Endothelial cell of umbilical vein (primary cell): ENCODE measurements around the gene PROX1. TPM values are rescaled to one million over a fixed set of nuclear protein-coding genes. Genes with fewer than 3 reads are reported as not detected.

Source experiments
- BruUV-seq: library from RNA; stranded (reverse); fragments of 400-500 nt; replicated peaks from 2 replicates; lab custom pipeline; 2021; lab: Mats Ljungman, UMichigan
- CTCF ChIA-PET: fragments of 300-600, 350-600 bp; sonication (Branson Sonifier 250); formaldehyde crosslinking; loops from one replicate; lab custom pipeline; 2021; ENCODE audit warnings: antibody characterized with exemption, inconsistent platforms; lab: Charles Lee
- POLR2A ChIA-PET: fragments of 300-600, 350-600 bp; sonication (Branson Sonifier 250); formaldehyde crosslinking; loops from one replicate; lab custom pipeline; 2021; ENCODE audit warnings: antibody characterized with exemption, inconsistent platforms; lab: Charles Lee
- DNase-seq: peaks from one replicate; pipeline ENCODE4 v3.0.0-alpha.2; 2011; ENCODE audit warnings: low read depth, low spot score
- FAIRE-seq: peaks from 2 replicates; lab custom pipeline; 2011; peaks lifted over from hg19 to GRCh38; lab: Jason Lieb, UNC
- H2AFZ ChIP-seq: 2 replicates; pipeline ENCODE4 v1.6.0; 2012; ENCODE audit warnings: low read depth, low read length, control low read depth, inconsistent platforms
- H3K27ac ChIP-seq: 2 replicates; pipeline ENCODE4 v1.5.1; 2011; ENCODE audit warnings: low read depth, mild to moderate bottlenecking, control low read depth, low read length, moderate library complexity; ENCODE audit not compliant: insufficient read depth
- H3K27me3 ChIP-seq, 2 experiments: 2 replicates each; pipeline versions ENCODE4 v1.6.0 to v1.6.1; 2011; ENCODE audit warnings: low read length in 2 of 2, mixed read lengths in 1 of 2; ENCODE audit not compliant: control insufficient read depth in 2 of 2, insufficient read depth in 2 of 2
- H3K36me3 ChIP-seq, 2 experiments: 2 replicates in 1 of 2; 3 replicates in 1 of 2; pipeline ENCODE4 v1.5.1; 2011; ENCODE audit warnings: low read length in 2 of 2, mild to moderate bottlenecking in 1 of 2, moderate library complexity in 1 of 2; ENCODE audit not compliant: control insufficient read depth in 2 of 2, insufficient read depth in 2 of 2; ENCODE audit errors: extremely low read depth in 1 of 2
- H3K4me1 ChIP-seq: 3 replicates; pipeline ENCODE4 v1.5.1; 2011; ENCODE audit warnings: mild to moderate bottlenecking, low read length; ENCODE audit not compliant: control insufficient read depth, insufficient read depth; ENCODE audit errors: extremely low read depth
- H3K4me2 ChIP-seq: 2 replicates; pipeline ENCODE4 v1.6.1; 2011; ENCODE audit warnings: low read length, control low read depth, mixed read lengths; ENCODE audit not compliant: insufficient read depth
- H3K4me3 ChIP-seq, 3 experiments: fragments of 200-600 bp in 1 of 3; sonication (generic), shearing (Covaris generic) in 1 of 3; replicated peaks in 1 of 3; 2 replicates each; pipeline ENCODE4 v1.5.1; 2011 to 2016; ENCODE audit warnings: control low read depth in 3 of 3, low read length in 3 of 3, mild to moderate bottlenecking in 2 of 3, inconsistent platforms in 1 of 3, low read depth in 1 of 3, moderate library complexity in 1 of 3; ENCODE audit not compliant: insufficient read depth in 1 of 3
- H3K79me2 ChIP-seq: 2 replicates; pipeline ENCODE4 v1.6.0; 2012; ENCODE audit warnings: low read length, inconsistent platforms; ENCODE audit not compliant: control insufficient read depth, insufficient read depth
- H3K9ac ChIP-seq: replicated peaks from 2 replicates; pipeline ENCODE3; 2011; ENCODE audit warnings: low read length, control low read depth; ENCODE audit not compliant: insufficient read depth; ENCODE audit errors: extremely low read depth
- H3K9me1 ChIP-seq: replicated peaks from 3 replicates; pipeline ENCODE4 v1.6.0; 2011; ENCODE audit warnings: mild to moderate bottlenecking, low read length; ENCODE audit not compliant: control insufficient read depth, insufficient read depth; ENCODE audit errors: extremely low read depth
- H3K9me3 ChIP-seq: replicated peaks from 2 replicates; pipeline ENCODE4 v1.5.1; 2012; ENCODE audit warnings: low read length, inconsistent platforms; ENCODE audit not compliant: control insufficient read depth, insufficient read depth
- H4K20me1 ChIP-seq: replicated peaks from 2 replicates; pipeline ENCODE3; 2011; ENCODE audit warnings: mild to moderate bottlenecking, low read length; ENCODE audit not compliant: control insufficient read depth, insufficient read depth; ENCODE audit errors: extremely low read depth
- EZH2 ChIP-seq: IDR thresholded peaks from 2 replicates; pipeline ENCODE4 v1.6.1; 2012; ENCODE audit warnings: borderline replicate concordance, low read depth, mild to moderate bottlenecking, moderate library complexity, low read length, inconsistent platforms; ENCODE audit not compliant: severe bottlenecking
- FOS ChIP-seq: IDR thresholded peaks from 2 replicates; pipeline ENCODE4 v1.6.1; 2011; ENCODE audit warnings: mild to moderate bottlenecking, low read length, moderate library complexity, borderline replicate concordance; ENCODE audit not compliant: insufficient read depth
- GATA2 ChIP-seq: IDR thresholded peaks from 2 replicates; pipeline ENCODE4 v1.7.0; 2011; ENCODE audit warnings: low read depth, mild to moderate bottlenecking, moderate library complexity, mixed read lengths, low read length; ENCODE audit not compliant: insufficient read length, insufficient read depth
- JUN ChIP-seq: IDR thresholded peaks from 2 replicates; pipeline ENCODE4 v1.6.1; 2011; ENCODE audit warnings: borderline replicate concordance, low read depth; ENCODE audit not compliant: insufficient read length, insufficient read depth
- MYC ChIP-seq: IDR thresholded peaks from one replicate; pipeline ENCODE4 v1.6.1; 2011; ENCODE audit warnings: mild to moderate bottlenecking, low read depth, low read length
- POLR2A ChIP-seq: IDR thresholded peaks from 2 replicates; pipeline ENCODE4 v1.6.1; 2012; ENCODE audit warnings: low read depth, mild to moderate bottlenecking, control low read depth, low read length
- dilution Hi-C: fragments of 300-500 bp; cut with MboI; formaldehyde crosslinking; loops from one replicate; pipeline ENCODE4 v1.15.0; 2019; ENCODE audit warnings: low sequenced_read_pairs; ENCODE audit not compliant: extremely low pct_ligation_motif_present
- intact Hi-C: fragments of 100-400 bp; cut with micrococcal nuclease; formaldehyde crosslinking; loops from one replicate; pipeline ENCODE4 v1.10.0; 2022
- polyA plus RNA-seq, 4 experiments: library from polyadenylated mRNA; depleted of rRNA in 3 of 4; stranded (reverse) in 3 of 4; unstranded in 1 of 4; fragments of >200 nt; gene quantifications; 2 replicates each; pipeline versions ENCODE4 v1.2.1 to v1.2.3, GENCODE V29; 2011 to 2012; ENCODE audit warnings: missing spikeins in 1 of 4
- total RNA-seq: library from RNA; stranded (reverse); gene quantifications from 2 replicates; pipeline ENCODE4 v1.2.3, GENCODE V29; 2021
- TF ChIP-seq, protein P1 (sequence below): IDR thresholded peaks from 2 replicates; pipeline ENCODE4 v1.6.1; 2011; ENCODE audit not compliant: insufficient read depth, insufficient read length
- TF ChIP-seq, protein P2 (sequence below), 2 donors: IDR thresholded peaks; 1 replicate in 1 of 2; 2 replicates in 1 of 2; pipeline ENCODE4 v1.5.1; 2011; ENCODE audit warnings: low read length in 2 of 2, mild to moderate bottlenecking in 2 of 2, moderate library complexity in 2 of 2, control low read depth in 1 of 2, inconsistent platforms in 1 of 2, low read depth in 1 of 2; ENCODE audit not compliant: insufficient read depth in 1 of 2; ENCODE audit errors: extremely low read depth in 1 of 2

The PROX1 gene
- total and polyA plus RNA-seq, 2 donors (not counting 3 experiments of a cell fraction or from before 2014, with no cell fraction given) = 2.2 to 4.0 TPM

DNA sequence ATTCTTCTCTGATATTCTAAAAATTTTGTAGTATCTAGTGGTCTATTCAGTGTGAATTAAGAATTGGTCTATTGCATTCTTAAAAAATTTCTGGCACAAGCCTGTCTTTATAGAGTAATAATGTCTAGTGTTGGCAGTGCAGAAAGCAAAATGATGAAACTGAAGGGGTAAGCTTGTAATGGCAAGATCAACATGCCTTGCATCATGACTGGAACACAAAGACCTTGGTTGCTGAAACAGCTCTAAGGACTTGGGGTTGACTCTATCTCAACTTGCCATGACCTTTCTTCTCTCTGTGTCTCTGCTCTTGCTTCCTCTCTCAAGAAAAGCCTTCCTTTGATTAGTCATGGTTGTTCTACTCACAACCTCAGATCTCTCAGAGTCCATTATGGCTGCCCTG lies 46.8 kb upstream of the PROX1 start:
- no peaks in the 10 kb centered on the region for H3K79me2 ChIP-seq
- DNase-seq (no peak), FAIRE-seq (no peak)
- no peaks in the 10 kb centered on the region for H3K4me1 ChIP-seq
- no peak overlapping the region for H3K9ac ChIP-seq
- no peaks in the 10 kb centered on the region for H4K20me1 ChIP-seq
- intact Hi-C loops (no loop called here), dilution Hi-C loops (no loop called here)
- CTCF ChIA-PET = no interaction called here
- no peaks in the 10 kb centered on the region for H3K9me1 ChIP-seq
- POLR2A ChIA-PET = no interaction called here
- no peaks in the 10 kb centered on the region for H3K9me3 ChIP-seq
- no peaks in the 10 kb centered on the region for H3K27me3 ChIP-seq
- H2AFZ ChIP-seq = no peak overlapping the region
- BruUV-seq = no TSS peak
- no peak overlapping the region for H3K4me3 ChIP-seq
- no peak overlapping the region for H3K27ac ChIP-seq
- H3K4me2 ChIP-seq = no peak overlapping the region
- H3K36me3 ChIP-seq = no peaks in the 10 kb centered on the region
- TF ChIP-seq JUN = no peak
- TF ChIP-seq, protein P1, sequence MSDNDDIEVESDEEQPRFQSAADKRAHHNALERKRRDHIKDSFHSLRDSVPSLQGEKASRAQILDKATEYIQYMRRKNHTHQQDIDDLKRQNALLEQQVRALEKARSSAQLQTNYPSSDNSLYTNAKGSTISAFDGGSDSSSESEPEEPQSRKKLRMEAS = no peak
- TF ChIP-seq FOS = no peak
- TF ChIP-seq POLR2A = no peak

DNA sequence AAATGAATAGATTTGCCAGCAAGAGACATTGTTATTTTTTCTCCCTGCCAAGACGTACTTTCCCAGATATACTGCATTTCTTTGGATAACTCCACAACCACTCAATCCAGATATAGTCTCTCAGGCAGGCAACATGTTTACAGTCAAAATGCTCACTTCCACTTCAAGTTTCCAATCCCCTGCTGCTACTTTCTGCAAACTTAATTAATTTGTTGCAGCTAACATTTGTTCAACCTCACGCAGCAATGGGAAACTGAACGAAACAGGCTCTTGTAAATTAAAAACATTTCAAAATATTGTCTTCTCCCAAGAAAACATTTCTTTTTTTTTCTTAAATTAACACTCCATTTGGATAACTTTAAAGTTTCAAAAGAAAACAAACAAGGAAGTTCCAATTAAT lies 45.7 kb upstream of the PROX1 start:
- DNase-seq (no peak), FAIRE-seq (no peak)
- no peak for TF ChIP-seq MYC
- TF ChIP-seq, protein P2, sequence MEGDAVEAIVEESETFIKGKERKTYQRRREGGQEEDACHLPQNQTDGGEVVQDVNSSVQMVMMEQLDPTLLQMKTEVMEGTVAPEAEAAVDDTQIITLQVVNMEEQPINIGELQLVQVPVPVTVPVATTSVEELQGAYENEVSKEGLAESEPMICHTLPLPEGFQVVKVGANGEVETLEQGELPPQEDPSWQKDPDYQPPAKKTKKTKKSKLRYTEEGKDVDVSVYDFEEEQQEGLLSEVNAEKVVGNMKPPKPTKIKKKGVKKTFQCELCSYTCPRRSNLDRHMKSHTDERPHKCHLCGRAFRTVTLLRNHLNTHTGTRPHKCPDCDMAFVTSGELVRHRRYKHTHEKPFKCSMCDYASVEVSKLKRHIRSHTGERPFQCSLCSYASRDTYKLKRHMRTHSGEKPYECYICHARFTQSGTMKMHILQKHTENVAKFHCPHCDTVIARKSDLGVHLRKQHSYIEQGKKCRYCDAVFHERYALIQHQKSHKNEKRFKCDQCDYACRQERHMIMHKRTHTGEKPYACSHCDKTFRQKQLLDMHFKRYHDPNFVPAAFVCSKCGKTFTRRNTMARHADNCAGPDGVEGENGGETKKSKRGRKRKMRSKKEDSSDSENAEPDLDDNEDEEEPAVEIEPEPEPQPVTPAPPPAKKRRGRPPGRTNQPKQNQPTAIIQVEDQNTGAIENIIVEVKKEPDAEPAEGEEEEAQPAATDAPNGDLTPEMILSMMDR (IDR thresholded peaks at IDR 0.05; ENCODE audit: extremely low read depth in 1 of 2, insufficient read depth in 1 of 2, low read depth in 1 of 2, low read length in 2 of 2) = no peak
- TF ChIP-seq FOS = no peak
- TF ChIP-seq, protein P1 = no peak
- no peak for TF ChIP-seq POLR2A
- no peak for TF ChIP-seq GATA2
- TF ChIP-seq EZH2 = no peak
- dilution Hi-C loops (no loop called here), intact Hi-C loops (no loop called here)
- POLR2A ChIA-PET = no interaction called here
- H3K9me3 ChIP-seq = no peaks in the 10 kb centered on the region
- CTCF ChIA-PET = no interaction called here
- H3K36me3 ChIP-seq = no peaks in the 10 kb centered on the region
- no peak overlapping the region for H3K27ac ChIP-seq
- H3K4me1 ChIP-seq = no peaks in the 10 kb centered on the region
- no TSS peak for BruUV-seq
- H3K9me1 ChIP-seq = no peaks in the 10 kb centered on the region
- no peak overlapping the region for H3K4me3 ChIP-seq
- no peaks in the 10 kb centered on the region for H4K20me1 ChIP-seq
- no peaks in the 10 kb centered on the region for H3K27me3 ChIP-seq
- no peak overlapping the region for H3K4me2 ChIP-seq
- no peak overlapping the region for H3K9ac ChIP-seq
- H3K79me2 ChIP-seq = no peaks in the 10 kb centered on the region
- no peak overlapping the region for H2AFZ ChIP-seq
